Astrocyte (in vitro differentiated cells and primary cell): ENCODE data around the gene ITPKB.

Experiments used
- EZH2 ChIP-seq: IDR thresholded peaks from 2 replicates; pipeline ENCODE4 v1.6.1; 2012; ENCODE audit warnings: mild to moderate bottlenecking, low read length, inconsistent platforms; ENCODE audit not compliant: insufficient read depth
- TF ChIP-seq, protein P1 (sequence below): IDR thresholded peaks from 2 replicates; pipeline ENCODE4 v1.5.1; 2011; ENCODE audit warnings: low read depth, mild to moderate bottlenecking, inconsistent platforms, low read length, moderate library complexity; ENCODE audit not compliant: insufficient read depth

GRCh38 chr1:226698659-226699058, 40.4 kb downstream of the ITPKB start:
- TF ChIP-seq EZH2, result no peak
- TF ChIP-seq, protein P1, sequence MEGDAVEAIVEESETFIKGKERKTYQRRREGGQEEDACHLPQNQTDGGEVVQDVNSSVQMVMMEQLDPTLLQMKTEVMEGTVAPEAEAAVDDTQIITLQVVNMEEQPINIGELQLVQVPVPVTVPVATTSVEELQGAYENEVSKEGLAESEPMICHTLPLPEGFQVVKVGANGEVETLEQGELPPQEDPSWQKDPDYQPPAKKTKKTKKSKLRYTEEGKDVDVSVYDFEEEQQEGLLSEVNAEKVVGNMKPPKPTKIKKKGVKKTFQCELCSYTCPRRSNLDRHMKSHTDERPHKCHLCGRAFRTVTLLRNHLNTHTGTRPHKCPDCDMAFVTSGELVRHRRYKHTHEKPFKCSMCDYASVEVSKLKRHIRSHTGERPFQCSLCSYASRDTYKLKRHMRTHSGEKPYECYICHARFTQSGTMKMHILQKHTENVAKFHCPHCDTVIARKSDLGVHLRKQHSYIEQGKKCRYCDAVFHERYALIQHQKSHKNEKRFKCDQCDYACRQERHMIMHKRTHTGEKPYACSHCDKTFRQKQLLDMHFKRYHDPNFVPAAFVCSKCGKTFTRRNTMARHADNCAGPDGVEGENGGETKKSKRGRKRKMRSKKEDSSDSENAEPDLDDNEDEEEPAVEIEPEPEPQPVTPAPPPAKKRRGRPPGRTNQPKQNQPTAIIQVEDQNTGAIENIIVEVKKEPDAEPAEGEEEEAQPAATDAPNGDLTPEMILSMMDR, result no peak
